LNCAP (cell line): ENCODE data around the gene PTGFR.

Experiments
- CTCF ChIP-seq: fragments of 450-650 bp; IDR thresholded peaks from 2 replicates; pipeline ENCODE4 v1.5.1; 2017; ENCODE audit warnings: mild to moderate bottlenecking

PTGFR gene

DNA sequence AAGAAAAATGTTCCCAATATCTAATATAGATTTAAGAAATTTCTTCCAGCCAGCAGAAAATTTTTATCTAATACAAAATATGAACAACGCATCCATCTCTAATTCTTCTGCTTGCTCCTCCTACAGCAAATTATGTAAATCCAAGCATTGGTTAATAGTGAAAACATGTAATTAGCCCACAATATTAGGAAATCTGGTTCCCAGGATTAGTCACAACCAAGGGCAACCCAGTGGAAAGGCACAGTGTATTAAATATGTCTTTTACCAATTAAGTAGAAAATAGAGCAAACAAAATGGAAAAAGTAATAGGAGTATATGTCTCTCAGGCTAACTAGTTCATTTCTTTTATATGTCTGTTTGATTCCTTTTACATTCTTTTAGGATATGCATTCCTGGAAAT is 70.0 kb downstream of the PTGFR start:
- TF ChIP-seq CTCF = no peak

DNA sequence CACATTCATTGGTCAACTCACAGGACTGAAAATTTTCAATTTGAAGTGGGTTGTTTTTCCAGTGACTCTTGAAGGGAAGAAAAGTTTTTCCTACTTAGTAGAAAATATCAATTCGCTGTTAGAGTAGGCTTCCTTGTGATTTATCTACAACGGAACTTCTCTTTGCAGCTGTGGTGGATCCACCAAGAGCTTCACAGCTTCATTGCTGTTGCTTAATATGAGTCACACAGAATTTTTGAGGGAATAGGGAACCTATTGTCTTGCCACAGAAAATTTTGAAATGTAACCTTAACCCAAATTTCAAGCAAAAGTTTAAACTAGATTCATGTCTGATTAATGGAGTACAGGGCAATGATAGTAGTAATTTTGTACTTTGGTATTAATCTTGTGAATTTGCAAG is 71.1 kb downstream of the PTGFR start:
- no peak for TF ChIP-seq CTCF

GRCh38 chr1:78565393-78565792 is 74.6 kb downstream of the PTGFR start:
- no peak for TF ChIP-seq CTCF

DNA sequence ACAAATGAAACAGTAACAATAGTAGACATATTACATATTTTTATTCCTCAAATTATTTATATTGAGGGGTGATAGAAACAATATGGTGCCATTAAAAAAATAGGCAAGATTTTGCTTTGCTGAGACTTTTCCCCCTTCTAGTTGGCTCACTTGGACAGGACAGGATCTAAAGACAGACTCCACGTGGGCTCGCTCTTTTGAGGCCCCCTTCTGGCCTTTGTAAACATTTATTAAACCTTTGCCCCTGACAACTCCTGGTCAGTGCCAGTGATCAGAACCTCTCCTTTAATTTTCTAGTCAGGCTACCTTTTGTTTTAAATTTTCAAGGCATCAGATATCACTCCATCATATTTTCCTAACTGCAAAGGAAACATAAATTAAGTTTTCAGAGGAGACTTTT is 79.8 kb downstream of the PTGFR start:
- TF ChIP-seq CTCF = no peak

- TF ChIP-seq CTCF = no peak
Observed at GRCh38 chr1:78577257-78578100, 86.7 kb downstream of the PTGFR start.

- TF ChIP-seq CTCF = no peak
Observed at GRCh38 chr1:78586572-78586971, 95.8 kb downstream of the PTGFR start.

DNA sequence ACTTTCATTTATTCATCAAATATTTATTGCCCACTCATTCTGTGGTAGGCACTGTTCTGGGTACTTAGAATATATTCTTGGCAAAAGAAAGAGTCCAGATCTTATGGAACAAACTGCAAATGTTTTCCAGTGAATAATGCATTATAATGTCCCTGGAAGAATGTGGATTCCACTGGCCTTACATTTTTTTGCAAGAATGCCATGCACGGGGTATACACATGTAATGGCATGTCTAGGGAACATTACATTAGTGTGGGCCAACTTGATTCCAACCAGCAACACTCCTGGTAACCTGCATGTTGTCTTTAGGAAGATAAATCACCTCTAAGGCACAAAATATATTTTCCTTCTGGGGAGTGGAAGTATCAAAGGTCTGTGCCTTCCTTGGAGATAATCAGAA is 96.4 kb downstream of the PTGFR start:
- TF ChIP-seq CTCF = no peak
